IMR-90 (cell line): Measurements from ENCODE around the gene BAIAP2L1. TPM values are rescaled to one million over a fixed set of nuclear protein-coding genes. Genes with fewer than 3 reads are reported as not detected.

Source experiments
- ATAC-seq: fragments of 200-7000 bp; cut with Tn5 transposase; 2 replicates; pipeline ENCODE4 v1.9.1; 2020; ENCODE audit warnings: low read depth, mild to moderate bottlenecking, moderate library complexity
- BruUV-seq: library from RNA; stranded (reverse); fragments of 400-500 nt; replicated peaks from 2 replicates; lab custom pipeline; 2021; lab: Mats Ljungman, UMichigan
- CTCF ChIA-PET: fragments of 300-600 bp; formaldehyde crosslinking; extraction: SDS; loops from one replicate; lab custom pipeline; 2021; ENCODE audit warnings: antibody characterized with exemption; lab: Yijun Ruan, JAX
- POLR2A ChIA-PET: fragments of 300-600 bp; sonication (Branson Sonifier 250); formaldehyde crosslinking; loops from one replicate; lab custom pipeline; 2022; ENCODE audit warnings: antibody characterized with exemption; ENCODE audit not compliant: unreplicated experiment; lab: Charles Lee
- DNase-seq: peaks from one replicate; pipeline ENCODE4 v3.0.0; 2013
- H2AFZ ChIP-seq: replicated peaks from 2 replicates; pipeline ENCODE3; 2013; ENCODE audit warnings: low read length, mild to moderate bottlenecking; ENCODE audit not compliant: poor library complexity
- H2AK5ac ChIP-seq: 2 replicates; pipeline ENCODE4 v1.6.1; 2013; ENCODE audit warnings: low read depth, low read length, inconsistent platforms
- H2AK9ac ChIP-seq: replicated peaks from 2 replicates; pipeline ENCODE3; 2013; ENCODE audit warnings: mild to moderate bottlenecking, low read depth, low read length, moderate library complexity; ENCODE audit not compliant: poor library complexity
- H2BK120ac ChIP-seq: 2 replicates; pipeline ENCODE4 v1.6.1; 2013; ENCODE audit warnings: low read depth, low read length, inconsistent platforms
- H2BK15ac ChIP-seq: 3 replicates; pipeline ENCODE4 v1.6.1; 2013; ENCODE audit warnings: low read depth, low read length, inconsistent platforms
- H2BK20ac ChIP-seq: 2 replicates; pipeline ENCODE4 v1.6.1; 2013; ENCODE audit warnings: low read depth, mild to moderate bottlenecking, inconsistent platforms, low read length, moderate library complexity
- H2BK5ac ChIP-seq: 2 replicates; pipeline ENCODE4 v1.6.1; 2013; ENCODE audit warnings: mild to moderate bottlenecking, low read depth, low read length, inconsistent platforms; ENCODE audit not compliant: poor library complexity, severe bottlenecking
- H3K14ac ChIP-seq: replicated peaks from 2 replicates; pipeline ENCODE4 v1.6.1; 2013; ENCODE audit warnings: low read depth, low read length, inconsistent platforms
- H3K18ac ChIP-seq: 2 replicates; pipeline ENCODE4 v1.6.1; 2013; ENCODE audit warnings: low read depth, low read length, control low read depth
- H3K23ac ChIP-seq: 2 replicates; pipeline ENCODE4 v1.6.1; 2013; ENCODE audit warnings: low read depth, low read length, inconsistent platforms
- H3K27ac ChIP-seq: 2 replicates; pipeline ENCODE4 v1.5.1; 2013; ENCODE audit warnings: mild to moderate bottlenecking, control low read depth, low read length; ENCODE audit not compliant: insufficient read depth
- H3K27me3 ChIP-seq: 2 replicates; pipeline ENCODE4 v1.6.1; 2013; ENCODE audit warnings: low read length; ENCODE audit not compliant: control insufficient read depth, insufficient read depth
- H3K36me3 ChIP-seq: 2 replicates; pipeline ENCODE4 v1.6.1; 2013; ENCODE audit warnings: low read length, mixed read lengths; ENCODE audit not compliant: control insufficient read depth, insufficient read depth
- H3K4ac ChIP-seq: 2 replicates; pipeline ENCODE4 v1.6.1; 2013; ENCODE audit warnings: low read depth, low read length, inconsistent platforms
- H3K4me1 ChIP-seq: 2 replicates; pipeline ENCODE4 v1.6.1; 2013; ENCODE audit warnings: low read length, mixed read lengths; ENCODE audit not compliant: control insufficient read depth, insufficient read depth
- H3K4me2 ChIP-seq: 2 replicates; pipeline ENCODE4 v1.6.1; 2013; ENCODE audit warnings: low read depth, mild to moderate bottlenecking, control low read depth, low read length, moderate library complexity
- H3K4me3 ChIP-seq: 2 replicates; pipeline ENCODE4 v1.5.1; 2013; ENCODE audit warnings: low read depth, mild to moderate bottlenecking, control low read depth, low read length, moderate library complexity; ENCODE audit not compliant: insufficient read depth
- H3K56ac ChIP-seq: 2 replicates; pipeline ENCODE4 v1.6.1; 2013; ENCODE audit warnings: low read length, inconsistent platforms; ENCODE audit not compliant: insufficient read depth; ENCODE audit errors: extremely low read depth
- H3K79me1 ChIP-seq, 2 experiments: 2 replicates each; pipeline ENCODE4 v1.6.1; 2013; ENCODE audit warnings: low read length in 2 of 2, inconsistent platforms in 1 of 2, low read depth in 1 of 2
- H3K9ac ChIP-seq: 2 replicates; pipeline ENCODE4 v1.6.1; 2013; ENCODE audit warnings: low read depth, low read length, control low read depth
- H3K9me1 ChIP-seq: 2 replicates; pipeline ENCODE4 v1.6.1; 2013; ENCODE audit warnings: low read length, inconsistent platforms; ENCODE audit not compliant: insufficient read depth
- H3K9me3 ChIP-seq: 2 replicates; pipeline ENCODE4 v1.6.1; 2013; ENCODE audit warnings: low read length; ENCODE audit not compliant: control insufficient read depth, insufficient read depth
- H4K20me1 ChIP-seq: 2 replicates; pipeline ENCODE4 v1.6.1; 2013; ENCODE audit warnings: low read length, inconsistent platforms; ENCODE audit not compliant: insufficient read depth
- H4K5ac ChIP-seq: 2 replicates; pipeline ENCODE4 v1.6.1; 2013; ENCODE audit warnings: mild to moderate bottlenecking, low read depth, low read length, control low read depth
- H4K8ac ChIP-seq, 2 experiments: 2 replicates each; pipeline ENCODE4 v1.6.1; 2013; ENCODE audit warnings: low read depth in 2 of 2, low read length in 2 of 2, control low read depth in 1 of 2, inconsistent platforms in 1 of 2
- H4K91ac ChIP-seq: 2 replicates; pipeline ENCODE4 v1.6.1; 2013; ENCODE audit warnings: low read depth, low read length, inconsistent platforms; ENCODE audit not compliant: insufficient read depth
- BHLHE40 ChIP-seq: fragments of 150-350 bp; IDR thresholded peaks from 2 replicates; pipeline ENCODE4 v1.6.1; 2016; ENCODE audit warnings: mild to moderate bottlenecking, low read depth, low read length
- MXI1 ChIP-seq: IDR thresholded peaks from 2 replicates; pipeline ENCODE4 v1.6.1; 2012; ENCODE audit warnings: low read depth, mild to moderate bottlenecking, low read length, moderate library complexity, borderline replicate concordance
- POLR2A ChIP-seq: IDR thresholded peaks from 2 replicates; pipeline ENCODE4 v1.6.1; 2012; ENCODE audit warnings: mild to moderate bottlenecking, low read depth, low read length
- RAD21 ChIP-seq: IDR thresholded peaks from 2 replicates; pipeline ENCODE4 v1.6.1; 2012; ENCODE audit warnings: low read length, improper control_type of control experiment
- RCOR1 ChIP-seq: IDR thresholded peaks from 2 replicates; pipeline ENCODE4 v1.6.1; 2012; ENCODE audit warnings: mild to moderate bottlenecking, low read length, improper control_type of control experiment; ENCODE audit not compliant: insufficient replicate concordance
- RFX5 ChIP-seq: IDR thresholded peaks from 2 replicates; pipeline ENCODE4 v1.8.0; 2012; ENCODE audit warnings: low read depth, mild to moderate bottlenecking, low read length, moderate library complexity
- WGBS, 2 experiments: methylation state at CpG; one replicate each; pipeline versions ENCODE4 v1.1.5 to v1.1.7; 2013; ENCODE audit warnings: missing lambda C conversion rate in 2 of 2; ENCODE audit not compliant: insufficient read length in 1 of 2; ENCODE audit errors: extremely low coverage in 2 of 2; 5-methylcytosine and 5-hydroxymethylcytosine counted together
- dilution Hi-C: fragments of 300-500 bp; cut with HindIII; formaldehyde crosslinking; loops from one replicate; pipeline ENCODE4 v1.14.3; 2018; ENCODE audit warnings: low sequenced_read_pairs; ENCODE audit not compliant: unreplicated experiment
- in situ Hi-C: fragments of 300-500 bp; cut with MboI; formaldehyde crosslinking; loops from 3 replicates; pipeline ENCODE4 v1.14.3; 2019; ENCODE audit warnings: low sequenced_read_pairs, inconsistent platforms, mixed read lengths
- intact Hi-C: fragments of 100-400 bp; cut with micrococcal nuclease; formaldehyde crosslinking; loops from 2 replicates; pipeline ENCODE4 v1.10.0; 2022
- polyA plus RNA-seq, 3 experiments: library from polyadenylated mRNA; depleted of rRNA; stranded (reverse); fragments of >200 nt; gene quantifications; 2 replicates each; pipeline ENCODE4 v1.2.3, GENCODE V29; 2012; ENCODE audit warnings: low replicate concordance in 1 of 3
- total RNA-seq: library from RNA; depleted of rRNA; stranded (reverse); fragments of >200 nt; gene quantifications from 2 replicates; pipeline ENCODE4 v1.2.3, GENCODE V29; 2012

Gene BAIAP2L1
- total and polyA plus RNA-seq, 2 of the 4 experiments (the other 2 are of a cell fraction), result 2.2 to 6.0 TPM

DNA sequence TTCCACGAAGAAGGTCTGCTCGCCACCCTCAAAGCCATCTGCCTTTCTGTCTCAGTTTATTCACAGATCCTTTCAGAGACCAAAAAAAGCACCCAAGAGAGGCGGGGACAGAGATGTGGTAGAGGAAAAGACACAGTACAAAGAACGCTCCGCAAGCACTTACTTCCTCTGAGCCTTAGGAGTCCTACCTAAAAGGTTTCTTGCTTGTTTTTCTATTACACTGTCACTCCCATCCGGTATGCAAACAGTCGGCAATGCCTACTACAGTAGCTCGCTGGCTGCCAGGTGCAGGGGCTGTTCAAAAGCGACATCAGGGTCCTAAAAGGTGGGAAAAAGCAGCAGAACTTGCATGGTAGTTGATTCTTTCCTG is 149.7 kb downstream of the BAIAP2L1 start:
- WGBS, 2 experiments, result 0% methylated on average over 1 of the region's 9 CpGs; no CpG with 5 or more reads in 1 of the 2 experiments
- Histone ChIP-seq H3K9me1 (no peaks in the 10 kb centered on the region; the same call in 1 of the 2 replicates), H2BK20ac (no peak overlapping the region), H3K9me3 (no peaks in the 10 kb centered on the region), H3K9ac (peak overlapping the region; percentile 72), H3K56ac (no peak overlapping the region), H3K23ac (no peak overlapping the region), H3K4me3 (peak overlapping the region; percentile 94), H3K18ac (no peak overlapping the region), H2AK9ac (peak overlapping the region; percentile 86), H3K27ac (no peak overlapping the region), H3K4me2 (peak overlapping the region; percentile 91), H3K14ac (no peak overlapping the region), H3K79me1 (peaks cover 30 to 45% of the 10 kb centered on the region in 2 experiments), H4K5ac (no peak overlapping the region), H2BK120ac (no peak overlapping the region), H3K36me3 (no peaks in the 10 kb centered on the region), H2BK5ac (no peak overlapping the region), H4K8ac (peak overlapping the region; percentile 4 to 34; a peak in 1 of 4 replicates), H3K27me3 (no peaks in the 10 kb centered on the region), H4K91ac (no peak overlapping the region), H2BK15ac (no peak overlapping the region), H3K4ac (no peak overlapping the region), H2AFZ (peak overlapping the region; percentile 99), H2AK5ac (no peak overlapping the region), H4K20me1 (no peaks in the 10 kb centered on the region; the same call in 1 of the 2 replicates), H3K4me1 (peaks cover 8% of the 10 kb centered on the region)
- TF ChIP-seq RCOR1 (no peak), RFX5 (no peak), BHLHE40 (no peak), RAD21 (no peak), POLR2A (no peak), MXI1 (no peak)
- no peak for ATAC-seq
- in situ Hi-C loops, result no loop called here
- CTCF ChIA-PET, result no interaction called here
- BruUV-seq, result no TSS peak
- dilution Hi-C loops, result no loop called here
- intact Hi-C loops, result loop anchor here (1.0 kb wide), 1 partner anchor 39 kb away; no protein-coding TSS in a partner anchor
- POLR2A ChIA-PET, result no interaction called here
- DNase-seq, result no peak
